Measurements from ENCODE around the gene RNF207.

DNA sequence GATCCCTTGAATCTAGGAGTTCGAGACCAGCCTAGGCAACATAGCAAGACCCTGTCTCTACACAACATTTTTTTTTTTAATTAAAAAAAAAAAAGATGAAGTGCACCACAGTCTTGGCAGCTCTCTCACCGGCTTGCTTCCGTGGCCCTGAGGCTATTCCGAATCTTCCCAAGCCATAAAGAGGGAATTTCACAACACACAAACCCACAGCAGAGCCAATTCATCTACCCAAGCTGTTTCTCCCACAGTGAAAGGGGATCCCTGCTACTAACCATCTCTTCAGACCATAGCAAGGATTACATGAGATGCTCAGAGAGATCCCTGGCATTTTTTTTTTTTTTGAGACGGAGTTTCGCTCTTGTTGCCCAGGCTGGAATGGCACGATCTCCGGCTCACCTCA is 17.5 kb upstream of the RNF207 start:
- TF ChIP-seq, protein P1, sequence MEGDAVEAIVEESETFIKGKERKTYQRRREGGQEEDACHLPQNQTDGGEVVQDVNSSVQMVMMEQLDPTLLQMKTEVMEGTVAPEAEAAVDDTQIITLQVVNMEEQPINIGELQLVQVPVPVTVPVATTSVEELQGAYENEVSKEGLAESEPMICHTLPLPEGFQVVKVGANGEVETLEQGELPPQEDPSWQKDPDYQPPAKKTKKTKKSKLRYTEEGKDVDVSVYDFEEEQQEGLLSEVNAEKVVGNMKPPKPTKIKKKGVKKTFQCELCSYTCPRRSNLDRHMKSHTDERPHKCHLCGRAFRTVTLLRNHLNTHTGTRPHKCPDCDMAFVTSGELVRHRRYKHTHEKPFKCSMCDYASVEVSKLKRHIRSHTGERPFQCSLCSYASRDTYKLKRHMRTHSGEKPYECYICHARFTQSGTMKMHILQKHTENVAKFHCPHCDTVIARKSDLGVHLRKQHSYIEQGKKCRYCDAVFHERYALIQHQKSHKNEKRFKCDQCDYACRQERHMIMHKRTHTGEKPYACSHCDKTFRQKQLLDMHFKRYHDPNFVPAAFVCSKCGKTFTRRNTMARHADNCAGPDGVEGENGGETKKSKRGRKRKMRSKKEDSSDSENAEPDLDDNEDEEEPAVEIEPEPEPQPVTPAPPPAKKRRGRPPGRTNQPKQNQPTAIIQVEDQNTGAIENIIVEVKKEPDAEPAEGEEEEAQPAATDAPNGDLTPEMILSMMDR (IDR thresholded peaks at IDR 0.05): no peak
- TF ChIP-seq POLR2A (IDR thresholded peaks at IDR 0.05) (no peak), EP300 (IDR thresholded peaks at IDR 0.05) (no peak)
